OCI-LY3 (cell line): ENCODE measurements around the gene CARD11.

ENCODE experiments used
- H2AFZ ChIP-seq: fragments of 200-600, 300-600 bp; shearing (Covaris generic); 2 replicates; pipeline ENCODE4 v1.6.0; 2014; ENCODE audit warnings: antibody characterized with exemption, low read depth, low read length
- H3K27ac ChIP-seq: fragments of 200-600, 300-600 bp; sonication (generic); 2 replicates; pipeline ENCODE4 v1.5.1; 2014; ENCODE audit warnings: mild to moderate bottlenecking, low read length, moderate library complexity, mixed read lengths
- H3K27me3 ChIP-seq: fragments of 200-600, 300-600 bp; sonication (generic); 2 replicates; pipeline ENCODE4 v1.6.1; 2014; ENCODE audit warnings: low read depth, low read length, mixed read lengths
- H3K36me3 ChIP-seq: fragments of 200-600, 300-600 bp; sonication (generic); replicated peaks from 2 replicates; pipeline ENCODE3; 2014; ENCODE audit warnings: low read depth, low read length, mixed read lengths
- H3K4me1 ChIP-seq: fragments of 300-600, 200-600 bp; sonication (generic); 2 replicates; pipeline ENCODE4 v1.6.1; 2014; ENCODE audit warnings: low read length, mixed read lengths
- H3K4me2 ChIP-seq: fragments of 200-600, 300-600 bp; sonication (generic); 2 replicates; pipeline ENCODE4 v1.6.1; 2014; ENCODE audit warnings: low read length, mixed read lengths
- H3K4me3 ChIP-seq: fragments of 300-600, 200-600 bp; sonication (generic); 2 replicates; pipeline ENCODE4 v1.5.1; 2014; ENCODE audit warnings: antibody characterized with exemption, mild to moderate bottlenecking, low read length, moderate library complexity
- H3K79me2 ChIP-seq: fragments of 300-600, 200-600 bp; shearing (Covaris generic); 2 replicates; pipeline ENCODE4 v1.6.1; 2014; ENCODE audit warnings: mild to moderate bottlenecking, low read length, mixed read lengths
- H3K9ac ChIP-seq: fragments of 300-600, 200-600 bp; shearing (Covaris generic); 2 replicates; pipeline ENCODE4 v1.6.0; 2014; ENCODE audit warnings: mild to moderate bottlenecking, low read length, moderate library complexity
- H3K9me3 ChIP-seq: fragments of 200-600, 300-600 bp; shearing (Covaris generic); 2 replicates; pipeline ENCODE4 v1.6.1; 2014; ENCODE audit warnings: low read length, mixed read lengths; ENCODE audit not compliant: insufficient read depth
- H4K20me1 ChIP-seq: fragments of 200-600, 300-600 bp; sonication (generic); 2 replicates; pipeline ENCODE4 v1.6.1; 2016; ENCODE audit warnings: low read length, mixed read lengths; ENCODE audit not compliant: insufficient read depth
- EZH2phosphoT487 ChIP-seq: fragments of 200-600 bp; shearing (Covaris generic); IDR thresholded peaks from 2 replicates; pipeline ENCODE4 v1.6.1; 2018; ENCODE audit warnings: antibody characterized with exemption, mixed run types, low read depth
- TF ChIP-seq, protein P1 (sequence below): fragments of 200-600, 300-600 bp; sonication (generic); IDR thresholded peaks from 2 replicates; pipeline ENCODE4 v1.5.1; 2014; ENCODE audit warnings: antibody characterized with exemption, low read length, low read depth

Gene CARD11

GRCh38 chr7:2911466-2911865, 132.2 kb downstream of the CARD11 start:
- Histone ChIP-seq H3K27ac (no peak overlapping the region), H3K36me3 (peaks cover 18% of the 10 kb centered on the region), H3K4me1 (no peaks in the 10 kb centered on the region), H3K9ac (no peak overlapping the region), H3K79me2 (no peaks in the 10 kb centered on the region), H2AFZ (no peak overlapping the region), H3K27me3 (no peaks in the 10 kb centered on the region), H3K4me2 (no peak overlapping the region), H3K4me3 (no peak overlapping the region), H3K9me3 (no peaks in the 10 kb centered on the region), H4K20me1 (no peaks in the 10 kb centered on the region)
- no peak for TF ChIP-seq EZH2phosphoT487
- TF ChIP-seq, protein P1, sequence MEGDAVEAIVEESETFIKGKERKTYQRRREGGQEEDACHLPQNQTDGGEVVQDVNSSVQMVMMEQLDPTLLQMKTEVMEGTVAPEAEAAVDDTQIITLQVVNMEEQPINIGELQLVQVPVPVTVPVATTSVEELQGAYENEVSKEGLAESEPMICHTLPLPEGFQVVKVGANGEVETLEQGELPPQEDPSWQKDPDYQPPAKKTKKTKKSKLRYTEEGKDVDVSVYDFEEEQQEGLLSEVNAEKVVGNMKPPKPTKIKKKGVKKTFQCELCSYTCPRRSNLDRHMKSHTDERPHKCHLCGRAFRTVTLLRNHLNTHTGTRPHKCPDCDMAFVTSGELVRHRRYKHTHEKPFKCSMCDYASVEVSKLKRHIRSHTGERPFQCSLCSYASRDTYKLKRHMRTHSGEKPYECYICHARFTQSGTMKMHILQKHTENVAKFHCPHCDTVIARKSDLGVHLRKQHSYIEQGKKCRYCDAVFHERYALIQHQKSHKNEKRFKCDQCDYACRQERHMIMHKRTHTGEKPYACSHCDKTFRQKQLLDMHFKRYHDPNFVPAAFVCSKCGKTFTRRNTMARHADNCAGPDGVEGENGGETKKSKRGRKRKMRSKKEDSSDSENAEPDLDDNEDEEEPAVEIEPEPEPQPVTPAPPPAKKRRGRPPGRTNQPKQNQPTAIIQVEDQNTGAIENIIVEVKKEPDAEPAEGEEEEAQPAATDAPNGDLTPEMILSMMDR = no peak

GRCh38 chr7:2909471-2910039, 134.1 kb downstream of the CARD11 start:
- H3K27ac ChIP-seq = no peak overlapping the region
- no peaks in the 10 kb centered on the region for H3K9me3 ChIP-seq
- no peaks in the 10 kb centered on the region for H3K27me3 ChIP-seq
- H3K9ac ChIP-seq = no peak overlapping the region
- no peak for TF ChIP-seq EZH2phosphoT487
- TF ChIP-seq, protein P1 = no peak
- no peak overlapping the region for H3K4me2 ChIP-seq
- no peak overlapping the region for H3K4me3 ChIP-seq
- no peaks in the 10 kb centered on the region for H3K79me2 ChIP-seq
- H2AFZ ChIP-seq = no peak overlapping the region
- H3K36me3 ChIP-seq = peaks cover 25% of the 10 kb centered on the region
- no peaks in the 10 kb centered on the region for H4K20me1 ChIP-seq
- H3K4me1 ChIP-seq = no peaks in the 10 kb centered on the region

- TF ChIP-seq, protein P1 = no peak
- TF ChIP-seq EZH2phosphoT487 = no peak
- Histone ChIP-seq H3K27me3 (no peaks in the 10 kb centered on the region), H2AFZ (no peak overlapping the region), H3K36me3 (peaks cover 29% of the 10 kb centered on the region), H3K4me3 (no peak overlapping the region), H3K9ac (no peak overlapping the region), H3K4me1 (no peaks in the 10 kb centered on the region), H3K9me3 (no peaks in the 10 kb centered on the region), H3K27ac (no peak overlapping the region), H3K4me2 (no peak overlapping the region), H4K20me1 (no peaks in the 10 kb centered on the region), H3K79me2 (no peaks in the 10 kb centered on the region)
Measured at GRCh38 chr7:2909043-2909442, 134.6 kb downstream of the CARD11 start.

- no peaks in the 10 kb centered on the region for H3K9me3 ChIP-seq
- H3K27ac ChIP-seq = no peak overlapping the region
- peaks cover 29% of the 10 kb centered on the region for H3K36me3 ChIP-seq
- no peaks in the 10 kb centered on the region for H4K20me1 ChIP-seq
- H3K4me2 ChIP-seq = no peak overlapping the region
- no peaks in the 10 kb centered on the region for H3K79me2 ChIP-seq
- no peak overlapping the region for H3K9ac ChIP-seq
- no peak overlapping the region for H2AFZ ChIP-seq
- no peak overlapping the region for H3K4me3 ChIP-seq
- no peaks in the 10 kb centered on the region for H3K27me3 ChIP-seq
- TF ChIP-seq EZH2phosphoT487 = no peak
- TF ChIP-seq, protein P1 = no peak
- no peaks in the 10 kb centered on the region for H3K4me1 ChIP-seq
Measured at GRCh38 chr7:2908103-2908683, 135.5 kb downstream of the CARD11 start.
